RKO (cell line): ENCODE measurements around the gene GHRL.
"Not testable (repeated sequence)": the region's sequence is repeated elsewhere in the genome, so short reads cannot be mapped to it uniquely, and the experiment has no call there.

Experiments used
- DNase-seq: peaks from one replicate; pipeline ENCODE4 v3.0.0-alpha.2; 2016; ENCODE audit warnings: low spot score

The GHRL gene

DNA sequence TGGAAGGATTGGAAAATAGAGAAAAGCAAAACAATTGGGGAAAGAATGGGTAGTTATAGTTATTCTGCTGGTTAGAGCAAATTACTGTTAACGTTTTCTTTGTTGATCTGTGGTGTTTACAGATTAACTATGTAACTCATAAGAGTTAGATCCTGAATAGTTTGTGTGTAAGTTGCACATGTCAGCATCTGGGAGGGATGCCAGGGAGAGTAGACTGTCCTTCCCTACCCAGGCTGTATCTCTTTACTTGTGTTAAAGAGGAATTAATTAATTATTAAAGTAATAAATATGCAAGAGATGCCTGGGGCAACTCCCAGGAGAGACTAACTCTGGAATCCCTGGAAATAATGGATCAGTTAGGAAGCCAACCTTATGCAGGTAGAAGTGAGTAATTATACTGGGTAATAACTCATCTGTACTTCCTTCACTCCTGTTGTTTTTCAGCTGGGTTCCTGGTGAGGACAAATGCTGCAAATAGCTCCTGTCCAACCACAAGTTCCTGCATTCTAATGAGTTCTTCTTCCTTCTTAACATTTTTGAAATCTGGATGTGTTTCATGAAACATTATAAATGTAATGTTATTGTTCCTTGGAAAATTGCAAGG, 18.9 kb downstream of the GHRL start:
- DNase-seq, result no peak

DNA sequence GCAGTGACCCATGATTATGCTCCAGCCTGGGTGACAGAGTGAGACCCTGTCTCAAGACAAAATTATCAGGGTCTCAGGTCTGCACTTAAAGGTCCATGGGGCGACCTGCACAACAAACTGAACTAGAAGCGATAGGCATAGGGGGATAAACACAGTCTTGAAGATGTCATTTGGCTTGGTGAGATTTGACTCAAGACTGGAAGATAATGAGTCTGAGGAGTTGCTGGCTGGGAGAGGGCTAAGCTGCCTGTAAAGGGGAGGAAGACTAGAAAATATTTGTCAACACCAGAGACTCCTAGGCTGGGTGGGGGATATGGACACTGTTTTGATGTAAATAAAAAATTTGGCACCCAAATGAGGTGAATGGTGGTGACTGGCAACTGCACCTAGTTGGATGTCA, 19.8 kb downstream of the GHRL start:
- no peak for DNase-seq

DNA sequence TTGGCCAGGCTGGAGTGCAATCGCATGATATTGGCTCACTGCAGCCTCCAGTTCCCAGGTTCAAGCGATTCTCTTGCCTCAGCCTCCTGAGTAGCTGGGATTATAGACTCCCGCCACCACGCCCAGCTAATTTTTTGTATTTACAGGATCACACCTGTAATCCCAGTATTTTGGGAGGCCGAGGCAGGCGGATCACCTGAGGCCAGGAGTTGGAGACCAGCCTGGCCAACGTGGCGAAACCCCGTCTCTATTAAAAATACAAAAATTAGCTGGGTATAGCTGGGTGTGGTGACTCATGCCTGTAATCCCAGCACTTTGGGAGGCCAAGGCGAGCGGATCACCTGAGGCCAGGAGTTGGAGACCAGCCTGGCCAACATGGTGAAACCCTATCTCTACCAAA, 20.3 kb downstream of the GHRL start:
- DNase-seq, result not testable (repeated sequence)

DNA sequence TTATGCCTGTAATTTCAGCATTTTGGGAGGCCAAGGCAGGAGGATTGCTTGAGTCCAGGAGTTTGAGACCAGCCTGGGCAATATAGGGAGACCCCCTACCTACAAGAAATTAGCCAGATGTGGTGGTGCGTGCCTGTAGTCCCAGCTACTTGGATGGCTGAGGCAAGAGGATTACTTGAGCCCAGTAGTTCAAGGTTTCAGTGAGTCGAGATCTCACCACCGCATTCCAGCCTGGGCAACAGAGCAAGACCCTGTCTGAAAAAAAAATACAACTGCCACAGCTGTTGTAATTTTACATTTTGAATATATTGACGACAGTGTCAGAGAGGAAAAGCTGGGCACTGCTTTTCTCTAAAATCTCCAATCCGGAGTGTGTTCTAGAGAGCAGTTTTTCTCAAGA, 23.3 kb downstream of the GHRL start:
- no peak for DNase-seq

DNA sequence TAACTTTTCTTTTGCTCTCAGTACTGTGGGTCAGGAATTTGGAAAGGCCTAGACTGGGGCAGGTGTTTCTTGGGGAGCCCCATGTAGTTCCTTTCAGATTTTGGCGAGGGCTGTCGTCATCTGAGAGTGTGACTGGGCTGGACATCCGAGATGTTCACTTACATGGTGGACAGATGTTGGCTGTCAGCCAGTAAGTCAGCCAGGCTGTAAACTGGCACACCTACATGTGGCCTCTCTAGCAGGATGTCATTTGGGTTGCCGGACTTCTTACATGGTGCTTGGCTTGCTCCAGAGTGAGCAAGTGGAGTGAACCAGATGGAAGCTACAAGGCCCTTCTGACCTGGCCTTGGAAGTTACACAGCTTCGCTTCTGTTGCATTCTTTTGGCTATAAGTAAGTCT, 23.8 kb downstream of the GHRL start:
- no peak for DNase-seq

DNA sequence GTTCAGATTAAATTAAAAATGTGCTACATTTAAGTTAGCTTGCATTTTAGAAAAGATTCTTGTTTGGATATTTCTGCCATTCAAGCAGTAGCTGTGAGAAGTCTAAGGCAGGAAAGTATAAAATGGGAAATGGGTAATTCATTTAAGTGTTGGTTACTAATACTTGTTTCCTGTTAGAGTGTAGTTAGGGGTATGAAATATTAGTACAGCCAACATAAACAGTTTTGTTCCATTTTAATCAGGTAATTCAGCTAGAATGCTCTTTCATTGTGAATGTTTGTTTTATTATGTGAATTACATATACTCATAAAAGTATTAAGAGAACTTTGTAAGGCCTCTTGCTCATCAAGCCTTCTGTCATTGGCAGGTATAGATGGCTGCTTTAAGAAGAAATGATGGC, 24.6 kb downstream of the GHRL start:
- DNase-seq, result no peak

DNA sequence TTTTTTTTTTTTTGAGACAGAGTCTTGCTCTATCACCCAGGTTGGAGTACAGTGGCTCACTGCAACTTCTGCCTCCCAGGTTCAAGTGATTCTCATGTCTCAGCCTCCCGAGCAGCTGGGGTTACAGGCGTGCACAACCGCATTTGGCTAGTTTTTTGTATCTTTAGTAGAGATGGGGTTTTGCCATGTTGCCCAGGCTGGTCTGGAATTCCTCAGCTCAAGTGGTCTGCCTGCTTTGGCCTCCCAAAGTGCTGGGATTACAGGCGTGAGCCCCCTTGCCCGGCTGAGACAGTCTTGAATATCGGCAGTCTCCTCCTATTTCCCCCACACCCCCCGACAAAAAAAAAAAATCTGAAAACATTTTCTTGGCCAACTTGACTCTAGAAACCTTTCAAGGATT, 25.8 kb downstream of the GHRL start:
- DNase-seq, result not testable (repeated sequence)

DNA sequence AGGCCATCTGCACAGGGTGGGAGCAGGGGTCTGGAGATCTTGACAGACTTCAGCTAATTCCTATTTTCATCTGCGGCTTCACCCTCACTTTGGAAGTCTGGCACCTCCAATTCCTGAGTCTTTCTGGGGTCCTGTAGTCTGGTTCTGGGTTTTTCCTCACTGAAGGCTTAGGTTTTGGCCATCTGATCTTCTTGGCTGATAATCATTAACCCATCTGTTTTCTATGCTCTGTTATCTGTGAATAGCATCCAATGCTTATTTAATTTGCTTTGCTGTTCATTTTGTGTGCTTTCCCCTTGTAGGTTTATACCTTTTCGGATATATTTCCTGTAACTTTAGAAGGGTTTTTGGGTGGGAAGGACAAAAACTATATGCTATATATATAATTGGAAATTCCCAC, 26.9 kb downstream of the GHRL start:
- no peak for DNase-seq

DNA sequence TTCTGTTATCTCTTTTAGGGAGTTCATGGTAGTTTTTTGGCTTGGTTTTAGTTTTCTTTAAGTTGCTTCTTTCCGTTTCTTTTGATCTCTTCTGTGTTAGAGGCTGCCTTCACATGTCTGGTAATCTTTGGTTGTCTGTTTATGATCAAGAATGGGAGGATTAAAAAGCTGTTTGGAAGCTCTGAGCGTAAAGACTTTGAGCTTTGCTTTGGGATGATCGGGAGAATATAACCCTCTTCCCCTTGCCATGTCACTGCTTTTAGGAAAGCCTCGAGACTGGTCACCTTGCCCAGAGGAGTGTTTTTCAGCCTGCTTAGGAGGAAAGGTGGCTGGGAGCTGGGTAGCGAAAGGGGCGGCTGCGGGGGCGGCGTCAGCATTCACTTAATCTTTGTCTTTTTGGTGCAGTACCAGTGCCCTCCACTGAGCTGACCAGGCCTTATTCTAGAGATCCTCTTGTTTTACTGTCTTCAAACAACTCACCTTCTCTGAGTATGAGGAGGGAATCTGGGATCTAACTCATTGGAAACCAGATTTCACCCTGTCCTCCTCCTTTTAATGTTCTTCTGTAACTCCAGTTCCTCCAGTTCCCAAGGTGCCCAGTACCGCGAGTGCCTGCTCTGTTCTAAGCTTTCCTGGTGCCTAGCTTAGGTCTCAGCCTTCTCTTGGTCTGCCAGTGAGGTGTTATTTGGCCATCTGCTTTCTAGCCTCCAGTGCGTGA, 28.9 kb downstream of the GHRL start:
- peak; percentile 61 for DNase-seq

DNA sequence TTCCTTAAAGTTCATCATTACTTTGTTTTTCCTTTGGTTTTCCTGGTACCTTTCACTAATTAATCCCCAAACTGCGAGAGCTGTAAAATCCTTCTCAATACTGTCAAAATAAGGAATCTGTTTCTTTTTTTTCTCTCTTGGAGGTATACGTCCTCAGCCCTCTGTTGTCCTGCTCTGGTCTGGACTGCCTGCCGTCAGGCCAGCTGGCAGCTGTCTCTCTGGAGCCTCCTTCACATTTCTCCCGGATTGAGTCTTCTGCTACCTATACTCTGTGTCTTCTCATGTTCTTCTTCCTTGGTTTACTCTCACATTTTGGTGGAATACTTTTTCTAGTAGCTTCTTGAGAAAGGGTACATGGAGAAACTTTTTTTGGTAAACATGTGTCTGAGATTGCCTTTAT, 30.7 kb downstream of the GHRL start:
- DNase-seq, result no peak

DNA sequence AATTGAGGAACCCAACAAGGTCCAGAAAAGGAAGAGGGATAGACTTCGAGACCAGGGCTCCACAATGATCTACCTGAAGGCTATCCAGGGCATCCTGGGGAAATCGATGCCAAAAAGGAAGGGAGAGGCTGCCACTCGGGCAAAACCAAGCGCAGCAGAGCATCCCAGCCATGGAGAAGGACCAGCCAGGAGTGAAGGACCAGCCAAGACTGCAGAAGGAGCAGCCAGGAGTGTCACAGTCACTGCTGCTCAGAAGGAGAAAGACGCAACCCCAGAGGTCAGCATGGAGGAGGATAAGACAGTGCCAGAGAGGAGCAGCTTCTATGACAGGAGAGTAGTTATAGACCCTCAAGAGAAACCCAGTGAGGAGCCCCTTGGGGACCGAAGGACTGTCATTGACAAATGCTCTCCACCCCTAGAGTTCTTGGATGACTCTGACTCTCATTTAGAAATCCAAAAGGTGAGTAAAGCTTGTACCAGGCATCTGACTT, 32.5 kb downstream of the GHRL start:
- no peak for DNase-seq

DNA sequence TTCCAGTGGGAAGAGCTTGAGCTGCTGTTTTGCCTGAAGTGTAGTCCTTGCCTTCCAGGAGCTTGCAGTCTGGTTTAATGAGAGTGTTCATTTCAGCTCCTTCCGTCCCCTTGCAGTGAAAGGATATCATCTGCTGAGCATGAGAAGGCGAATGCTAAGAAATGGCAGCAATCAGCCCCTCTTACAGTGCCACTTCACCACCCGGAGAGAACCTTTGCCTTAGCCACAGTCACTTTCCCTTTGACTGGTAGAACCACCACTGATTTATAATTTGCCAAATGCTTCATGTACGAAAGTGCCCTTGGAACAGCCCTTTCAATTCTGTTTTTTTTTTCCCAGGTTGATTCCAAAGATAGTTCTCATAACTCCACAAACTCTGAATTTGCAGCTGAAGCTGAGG, 32.9 kb downstream of the GHRL start:
- DNase-seq, result no peak

DNA sequence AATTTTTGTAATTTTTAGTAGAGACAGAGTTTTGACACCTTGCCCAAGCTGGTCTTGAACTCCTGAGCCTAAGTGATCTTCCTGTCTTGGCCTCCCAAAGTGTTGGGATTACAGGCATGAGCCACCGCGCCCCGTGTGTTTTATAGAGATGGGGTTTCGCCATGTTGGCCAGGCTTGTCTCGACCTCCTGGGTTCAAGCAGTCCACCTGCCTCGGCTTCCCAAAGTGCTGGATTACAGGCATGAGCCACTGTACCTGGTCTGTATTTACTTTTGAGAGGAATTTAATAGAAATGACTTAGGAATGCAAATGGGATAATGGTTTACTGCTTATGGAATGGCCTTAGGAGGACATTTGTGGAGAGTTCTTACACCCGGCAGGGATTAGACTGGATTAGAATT, 33.7 kb downstream of the GHRL start:
- DNase-seq, result no peak

DNA sequence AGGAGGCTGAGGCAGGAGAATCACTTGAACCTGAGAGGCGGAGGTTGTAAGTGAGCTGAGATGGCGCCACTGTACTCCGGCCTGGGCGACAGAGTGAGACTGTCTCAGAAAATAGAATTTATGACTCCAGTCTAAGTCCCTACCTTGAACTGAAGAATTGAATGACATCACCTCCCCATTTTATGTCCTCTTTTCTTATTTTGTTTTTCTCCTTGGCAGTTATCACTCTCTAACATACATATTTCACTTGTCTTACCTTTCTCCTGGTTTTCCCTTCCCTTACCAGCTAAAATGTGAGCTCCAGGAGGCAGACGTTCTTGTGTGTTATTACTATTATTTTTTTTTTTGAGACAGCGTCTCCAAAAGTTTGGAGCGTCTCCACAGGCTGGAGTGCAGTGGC, 36.9 kb downstream of the GHRL start:
- no peak for DNase-seq

DNA sequence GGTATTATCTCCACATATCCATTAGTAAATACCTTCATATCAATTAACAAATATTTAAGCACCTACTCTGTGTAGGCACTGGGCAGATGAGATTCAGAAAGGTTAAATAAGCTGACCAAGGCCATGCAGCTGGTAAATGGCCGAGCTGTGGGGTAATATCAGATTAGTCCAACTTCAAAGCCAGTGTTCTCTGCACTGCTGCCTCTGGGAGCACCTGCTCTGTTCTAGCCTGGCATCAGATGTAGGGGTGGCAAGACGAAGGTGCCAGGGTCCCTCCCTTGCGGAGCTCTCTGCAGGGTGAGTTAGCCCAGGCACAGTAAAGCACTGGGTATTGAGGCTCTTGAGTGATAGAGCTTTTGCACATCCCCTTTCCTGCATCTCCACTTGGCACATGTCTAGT, 39.0 kb downstream of the GHRL start:
- DNase-seq, result no peak

DNA sequence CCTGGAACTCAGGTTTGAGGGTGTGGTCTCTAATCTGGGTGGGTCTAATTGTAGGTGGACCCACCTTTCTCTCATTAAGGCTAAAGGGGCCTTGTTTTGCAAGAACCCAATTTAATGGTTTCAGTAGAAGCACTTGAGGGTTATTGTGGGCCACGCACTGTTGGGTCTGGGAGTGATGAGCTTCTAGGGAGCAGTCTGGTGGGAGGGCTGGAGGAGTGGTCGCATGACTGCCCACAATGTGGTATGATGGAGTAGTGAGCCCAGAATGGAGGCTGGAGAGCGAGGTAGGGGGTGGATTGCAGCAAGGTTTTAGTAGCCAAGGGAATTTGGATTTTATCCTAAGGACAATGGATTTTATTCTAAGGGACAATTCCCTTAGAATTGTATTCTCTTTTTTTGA, 41.7 kb downstream of the GHRL start:
- no peak for DNase-seq

DNA sequence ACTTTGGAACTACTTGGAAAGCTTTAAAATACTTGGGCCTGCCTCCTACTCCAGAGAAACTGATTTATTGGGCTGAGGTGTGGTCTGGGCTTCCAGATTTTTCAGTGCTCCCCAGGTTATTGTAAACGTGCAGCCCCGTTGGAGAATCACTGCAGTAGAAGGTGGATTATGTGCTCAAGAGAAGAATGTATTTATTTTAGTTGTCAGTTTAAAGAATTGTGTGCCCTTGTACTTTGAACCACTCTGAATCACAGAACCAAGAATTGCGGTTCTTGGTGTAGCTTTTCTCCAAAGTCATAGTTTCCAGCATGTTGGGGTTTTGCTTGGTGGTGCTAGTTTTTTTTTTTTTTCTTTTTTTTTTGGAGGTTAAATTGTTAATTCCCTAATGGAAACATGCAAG, 42.9 kb downstream of the GHRL start:
- no peak for DNase-seq

DNA sequence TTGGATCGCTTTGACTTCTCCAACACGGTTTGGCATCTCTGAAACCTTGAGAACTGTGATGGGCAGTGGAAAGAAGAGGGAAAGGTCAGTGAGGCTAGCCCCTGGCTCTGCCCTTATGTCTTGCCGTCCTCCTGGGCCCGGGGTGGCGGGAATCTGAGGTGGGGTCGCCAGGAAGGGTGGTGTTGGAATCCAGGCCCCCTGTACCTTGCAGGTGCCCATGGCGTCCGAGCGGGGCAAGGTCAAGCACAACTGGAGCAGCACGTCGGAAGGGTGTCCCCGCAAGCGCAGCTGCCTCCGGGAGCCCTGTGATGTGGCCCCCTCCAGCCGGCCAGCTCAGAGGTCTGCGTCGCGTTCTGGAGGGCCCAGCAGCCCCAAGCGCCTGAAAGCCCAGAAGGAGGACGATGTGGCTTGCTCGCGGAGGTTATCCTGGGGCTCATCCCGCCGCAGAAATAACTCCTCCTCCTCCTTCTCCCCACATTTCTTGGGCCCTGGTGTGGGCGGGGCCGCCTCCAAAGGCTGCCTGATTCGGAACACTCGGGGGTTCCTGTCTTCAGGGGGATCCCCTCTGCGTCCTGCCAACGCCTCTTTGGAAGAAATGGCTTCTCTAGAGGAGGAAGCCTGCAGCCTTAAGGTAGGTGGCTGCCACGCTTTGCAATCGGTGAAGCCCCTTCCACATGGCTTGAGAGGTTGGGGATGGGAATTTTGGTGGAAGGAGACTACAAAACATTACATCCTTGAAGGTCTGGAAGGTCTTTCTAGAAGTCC, 43.6 kb downstream of the GHRL start:
- DNase-seq, result peak; percentile 69

DNA sequence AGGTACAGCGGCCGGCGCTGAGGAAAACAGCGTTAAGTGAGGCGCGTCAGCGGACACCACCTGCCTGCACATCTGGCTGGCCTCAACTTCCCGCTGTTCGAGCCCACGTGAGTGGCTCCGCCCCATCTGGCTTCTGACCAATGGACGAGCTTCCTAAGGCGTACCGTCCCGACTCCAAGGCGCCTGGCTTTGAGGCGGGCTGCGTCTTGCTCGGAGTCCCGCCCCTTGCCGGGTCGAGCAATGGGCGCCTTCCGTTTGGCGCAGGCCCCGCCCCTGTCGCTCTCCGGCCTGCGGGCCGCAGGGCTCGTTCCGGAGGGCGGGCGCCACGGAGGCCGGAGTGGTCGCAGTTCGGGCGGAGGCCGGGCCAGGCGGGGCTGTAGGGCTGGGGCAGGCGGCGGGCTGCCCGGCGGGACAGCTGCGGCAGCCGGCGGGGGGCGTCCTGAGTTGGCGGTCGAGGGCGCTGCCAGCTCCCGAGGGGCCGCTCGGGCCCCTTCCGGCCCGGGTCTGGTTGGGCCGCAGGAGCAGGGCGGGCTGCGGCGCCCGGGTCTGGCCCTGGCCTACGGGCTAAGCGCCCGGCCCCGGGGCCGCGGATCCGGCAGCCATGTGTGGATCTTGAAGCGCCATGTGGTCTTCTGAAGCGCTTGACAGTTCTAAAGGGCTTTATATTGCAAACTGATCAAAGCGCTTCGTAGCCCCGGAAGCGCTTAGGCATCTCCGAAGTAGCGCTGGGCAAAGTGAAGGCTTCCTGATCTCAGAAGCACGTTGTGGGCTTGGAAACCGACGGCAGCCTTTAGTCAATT, 44.4 kb downstream of the GHRL start, which contains the start of gene TATDN2:
Gene TATDN2, plus strand, starts transcription at position 276 of the 800 bp plus-strand sequence. CDS start 742 bp downstream, outside the sequence.
- peak; percentile 96 for DNase-seq

DNA sequence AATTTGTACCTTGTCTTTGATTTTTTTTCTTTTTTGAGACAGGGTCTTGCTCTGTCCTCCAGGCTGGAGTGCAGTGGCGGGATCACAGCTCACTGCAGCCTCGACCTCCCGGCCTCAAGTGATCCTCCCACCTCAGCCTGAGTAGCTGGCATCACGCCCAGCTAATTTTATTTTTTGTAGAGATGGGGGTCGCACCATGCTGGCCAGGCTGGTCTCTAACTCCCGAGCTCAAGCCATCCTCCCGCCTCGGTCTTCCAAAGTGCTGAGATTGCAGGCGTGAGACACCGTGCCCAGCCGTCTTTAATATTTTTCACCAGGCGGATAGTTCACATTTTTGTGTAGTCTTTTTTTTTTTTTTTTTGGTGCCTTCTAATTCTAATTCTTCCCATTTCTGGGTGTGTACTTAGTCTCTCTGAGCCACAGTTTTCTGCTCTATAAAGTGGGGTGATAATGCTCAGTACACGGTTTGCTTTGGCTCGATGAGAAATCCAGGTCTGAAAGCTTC, 45.0 kb downstream of the GHRL start:
- DNase-seq, result no peak

DNA sequence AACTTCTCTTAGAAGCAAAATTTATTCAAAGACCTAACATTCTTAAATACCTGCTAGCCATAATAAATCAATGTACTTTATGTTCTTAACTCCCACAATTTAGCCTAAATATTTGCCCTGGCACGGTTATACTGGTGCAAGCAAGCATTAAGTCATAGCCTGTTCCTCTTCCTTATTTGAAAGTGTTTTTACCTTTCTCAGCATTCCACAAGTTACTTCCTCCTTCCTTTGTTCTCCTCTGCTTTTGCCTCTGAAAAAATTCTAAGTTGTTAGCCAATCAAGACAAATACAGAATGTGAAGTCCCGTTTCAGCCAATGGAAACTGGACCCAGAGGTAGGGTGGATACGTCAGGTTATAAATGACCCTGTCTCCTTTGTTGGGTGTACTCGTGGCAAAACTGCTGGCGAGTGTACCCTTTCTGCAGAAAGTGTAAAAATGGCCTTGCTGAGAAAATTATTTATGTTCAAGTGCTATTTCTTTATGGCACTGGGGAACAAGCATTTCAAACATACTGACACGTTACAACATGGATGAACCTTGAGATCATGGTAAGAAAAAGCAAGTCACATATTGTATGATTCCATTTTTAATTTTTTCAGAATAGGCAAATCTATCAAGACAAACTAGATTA, 47.5 kb downstream of the GHRL start:
- no peak for DNase-seq

DNA sequence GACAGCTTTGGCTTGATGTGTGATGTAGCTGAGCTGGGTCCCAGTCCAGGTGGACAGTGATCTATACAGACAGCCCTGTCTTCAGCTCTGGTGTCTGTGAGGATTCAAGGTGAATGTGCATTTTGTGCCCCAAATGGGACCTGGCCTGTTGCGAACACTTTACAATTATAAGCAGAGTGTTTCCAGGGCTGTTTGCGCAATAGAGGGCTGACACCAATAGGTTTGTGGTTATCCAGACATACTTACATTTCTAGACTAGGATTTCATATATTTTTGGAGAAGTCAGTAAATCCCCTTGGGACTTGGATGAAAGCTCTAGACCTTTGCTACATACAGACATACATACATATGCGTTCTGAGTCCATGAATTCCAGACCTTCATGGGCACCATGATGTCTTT, 48.7 kb downstream of the GHRL start:
- DNase-seq, result no peak
